Measurements from ENCODE around the gene PSMC2.
"Not testable (repeated sequence)": the region's sequence is repeated elsewhere in the genome, so short reads cannot be mapped to it uniquely, and the experiment has no call there.

Gene PSMC2

DNA sequence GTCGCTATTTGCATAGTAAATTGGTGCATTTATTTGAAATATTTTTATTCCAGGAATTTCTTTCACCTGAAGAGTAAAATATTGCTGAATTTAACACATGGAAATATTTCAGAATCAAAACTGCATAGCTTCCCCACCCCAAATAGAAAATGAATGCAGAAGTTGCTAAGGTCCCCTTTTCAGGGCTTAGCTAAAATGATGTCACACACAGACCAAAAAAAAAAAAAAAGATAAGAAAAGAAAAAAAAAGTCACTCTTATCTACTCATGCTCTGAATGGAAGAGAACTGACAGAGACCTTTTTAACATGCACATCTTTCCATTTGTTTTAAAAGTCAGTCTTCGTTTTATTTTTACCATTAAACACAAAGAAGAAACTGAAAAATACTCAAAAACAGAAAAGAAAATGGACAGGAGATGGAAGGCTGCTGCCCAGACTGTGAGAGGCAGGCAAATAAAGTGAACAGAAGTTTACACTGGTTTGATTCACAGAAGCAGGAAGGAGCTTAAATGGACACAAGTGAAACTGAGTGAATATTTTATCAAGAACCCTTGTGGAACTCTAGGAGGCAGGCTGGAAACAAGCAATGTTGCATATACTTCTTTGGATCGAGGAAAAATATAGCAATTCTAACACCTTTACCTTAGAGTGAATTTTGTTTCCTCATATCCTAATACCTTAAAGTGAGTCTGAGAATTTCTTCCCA is 32.0 kb downstream of the PSMC2 start:
- DNase-seq (ENCODE audit: low spot score): no peak

DNA sequence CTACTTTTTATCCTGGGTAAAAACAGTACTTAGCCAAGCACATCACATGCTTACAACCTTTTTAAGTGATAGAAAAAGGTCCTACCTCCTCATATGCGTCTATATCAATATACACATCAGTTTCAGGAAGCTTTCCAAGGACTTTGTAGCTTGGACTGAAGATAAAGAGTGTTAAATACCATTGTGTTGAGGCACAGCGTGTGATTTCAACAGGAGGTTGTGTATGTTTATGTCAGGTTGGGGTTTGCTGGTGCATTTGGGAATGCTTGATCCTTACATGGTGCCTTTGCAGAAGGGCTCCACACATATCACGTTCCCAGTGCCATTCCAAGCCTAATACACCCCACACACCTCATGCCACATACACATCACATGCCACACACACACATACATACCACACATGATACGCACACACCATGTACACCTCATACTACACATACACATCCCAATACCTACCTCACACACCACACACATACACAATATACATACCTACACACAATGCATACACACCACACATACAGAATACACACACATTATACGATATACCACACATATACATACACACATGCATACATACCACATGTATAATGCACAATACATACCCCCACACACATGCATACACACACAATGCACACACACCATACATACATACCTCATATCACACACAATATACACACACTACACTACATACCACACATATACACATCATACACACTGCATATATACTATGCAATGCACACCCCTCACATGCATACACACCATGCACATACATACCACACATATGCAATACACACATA is 33.1 kb downstream of the PSMC2 start:
- no peak for DNase-seq (ENCODE audit: low spot score)

DNA sequence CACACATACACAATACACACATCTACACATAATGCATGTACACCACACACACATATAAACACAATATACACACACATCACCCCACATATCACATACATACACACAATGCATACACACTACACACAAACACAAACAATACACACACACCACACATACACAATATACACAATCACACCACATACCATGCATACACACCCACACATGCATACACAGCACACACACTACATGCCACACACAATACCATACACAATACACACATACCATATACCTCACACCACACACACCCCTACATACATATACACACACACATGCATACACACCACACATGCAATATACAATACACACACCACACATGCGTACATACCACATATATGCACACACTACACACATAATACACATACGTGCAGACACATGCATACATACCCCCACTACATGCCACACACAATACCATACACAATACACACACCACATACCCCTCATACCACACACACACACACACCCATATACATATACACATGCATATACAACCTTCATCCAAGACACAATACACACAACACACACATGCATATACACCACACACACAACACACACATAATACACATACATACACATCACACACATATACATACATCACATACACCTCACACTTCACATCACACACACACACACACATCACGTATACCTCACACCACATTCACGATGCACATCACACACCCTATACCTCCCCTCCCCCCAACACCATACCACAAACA is 34.0 kb downstream of the PSMC2 start:
- DNase-seq (ENCODE audit: low spot score): no peak

GRCh38 chr7:103382032-103382402 is 34.6 kb downstream of the PSMC2 start:
- DNase-seq (ENCODE audit: low spot score): no peak

GRCh38 chr7:103387242-103387641 is 39.8 kb downstream of the PSMC2 start:
- no peak for DNase-seq (ENCODE audit: low spot score)

DNA sequence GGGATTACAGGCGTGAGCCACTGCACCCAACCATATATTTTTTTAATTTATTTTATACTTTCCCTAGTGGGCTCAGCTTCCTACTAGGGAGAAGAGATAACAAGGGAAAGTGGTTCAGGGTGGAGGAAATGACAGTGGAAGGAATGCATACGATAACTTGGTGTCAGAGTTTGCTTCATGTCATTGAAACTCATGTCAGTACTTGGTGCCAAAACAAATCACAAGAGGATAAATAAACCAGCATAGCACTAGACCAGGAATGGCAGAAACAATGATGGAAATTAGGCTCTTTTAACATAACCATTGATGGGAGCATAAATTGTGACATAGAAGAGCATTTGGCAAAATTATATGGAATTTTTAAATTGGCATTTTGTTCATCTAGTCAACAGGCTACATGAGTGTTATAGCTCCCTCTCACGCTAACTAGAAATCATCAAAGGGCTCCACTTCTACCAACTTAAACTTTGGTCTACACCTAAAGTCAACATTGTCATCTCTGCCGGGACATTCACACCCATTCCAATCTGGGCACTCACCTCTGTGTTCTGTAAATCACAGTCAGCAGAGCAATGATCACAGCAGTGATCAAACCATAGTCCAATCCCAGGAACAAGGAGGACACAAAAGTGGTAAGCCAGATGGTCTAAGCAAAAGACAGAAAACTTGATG is 41.2 kb downstream of the PSMC2 start:
- DNase-seq (ENCODE audit: low spot score): no peak

GRCh38 chr7:103389263-103389662 is 41.8 kb downstream of the PSMC2 start:
- DNase-seq (ENCODE audit: low spot score): no peak

- no peak for DNase-seq (ENCODE audit: low spot score)
These were observed 43.7 kb downstream of the PSMC2 start for GRCh38 chr7:103391150-103391549.

DNA sequence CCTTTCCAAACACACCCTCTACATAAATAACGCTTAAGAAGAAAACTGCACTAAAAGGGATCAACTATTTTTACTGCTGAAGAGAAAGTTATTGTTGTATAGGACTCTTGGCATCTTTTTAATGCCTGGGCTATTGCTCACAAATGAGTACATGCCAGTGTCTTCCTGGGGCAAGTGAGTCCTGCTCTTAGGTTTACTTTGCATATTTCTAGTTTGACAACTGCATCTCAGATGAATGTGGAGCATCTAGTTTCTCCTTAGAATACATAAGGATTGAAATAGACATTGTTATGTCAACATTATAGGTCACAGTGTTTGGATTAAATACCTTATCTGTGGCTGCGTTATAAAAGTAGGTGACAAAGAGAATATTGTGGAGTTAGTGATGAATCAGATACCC is 44.5 kb downstream of the PSMC2 start:
- no peak for DNase-seq (ENCODE audit: low spot score)

DNA sequence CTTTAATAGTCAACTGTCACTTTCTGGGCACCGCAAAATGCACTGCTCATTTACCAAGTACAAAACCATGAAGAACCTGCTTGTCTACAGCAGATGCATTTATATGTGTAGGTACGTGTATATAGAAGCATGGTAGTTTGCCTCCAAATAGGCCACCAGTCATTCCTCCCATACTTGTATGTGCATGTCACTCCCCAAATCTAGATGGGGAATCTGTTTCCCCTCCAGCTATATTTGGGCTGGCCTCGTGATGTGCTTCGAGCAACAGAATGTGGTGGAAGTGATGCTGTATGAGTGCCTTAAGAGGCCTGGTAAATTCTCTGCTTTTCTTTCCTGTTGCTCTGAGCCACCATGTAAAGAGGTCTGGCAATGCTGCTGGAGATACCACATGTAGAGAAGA is 47.1 kb downstream of the PSMC2 start:
- no peak for DNase-seq (ENCODE audit: low spot score)

GRCh38 chr7:103395071-103395470 is 47.6 kb downstream of the PSMC2 start:
- DNase-seq (ENCODE audit: low spot score): no peak

DNA sequence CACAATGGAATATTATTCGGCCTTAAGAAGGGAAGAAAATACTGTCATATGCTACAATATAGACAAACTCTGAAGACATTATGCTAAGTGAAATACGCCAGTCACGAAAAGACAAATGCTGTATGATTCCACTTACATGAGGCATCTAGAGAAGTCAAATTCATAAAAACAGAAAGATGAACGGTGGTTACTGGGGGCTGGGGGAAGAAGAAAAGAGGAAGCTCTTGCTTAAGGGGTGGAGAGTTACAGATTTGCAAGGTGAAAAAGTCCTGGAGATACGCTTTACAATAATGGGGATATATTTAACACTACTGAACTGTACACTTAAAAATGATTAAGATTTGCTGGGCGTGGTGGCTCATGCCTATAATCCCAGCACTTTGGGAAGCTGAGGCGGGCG is 49.0 kb downstream of the PSMC2 start:
- DNase-seq (ENCODE audit: low spot score): no peak

GRCh38 chr7:103398483-103399127 is 51.2 kb downstream of the PSMC2 start:
- DNase-seq (ENCODE audit: low spot score): no peak

DNA sequence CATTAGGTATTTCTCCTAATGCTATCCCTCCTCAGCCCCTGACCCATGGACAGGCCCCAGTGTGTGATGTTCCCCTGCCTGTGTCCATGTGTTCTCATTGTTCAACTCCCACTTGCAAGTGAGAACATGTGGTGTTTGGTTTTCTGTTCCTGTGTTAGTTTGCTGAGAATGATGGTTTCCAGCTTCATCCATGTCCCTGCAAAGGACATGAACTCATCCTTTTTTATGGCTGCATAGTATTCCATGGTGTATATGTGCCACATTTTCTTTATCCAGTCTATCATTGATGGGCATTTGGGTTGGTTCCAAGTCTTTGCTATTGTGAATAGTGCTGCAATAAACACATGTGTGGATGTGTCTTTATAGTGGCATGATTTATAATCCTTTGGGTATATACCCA is 52.2 kb downstream of the PSMC2 start:
- not testable (repeated sequence) for DNase-seq (ENCODE audit: low spot score)

DNA sequence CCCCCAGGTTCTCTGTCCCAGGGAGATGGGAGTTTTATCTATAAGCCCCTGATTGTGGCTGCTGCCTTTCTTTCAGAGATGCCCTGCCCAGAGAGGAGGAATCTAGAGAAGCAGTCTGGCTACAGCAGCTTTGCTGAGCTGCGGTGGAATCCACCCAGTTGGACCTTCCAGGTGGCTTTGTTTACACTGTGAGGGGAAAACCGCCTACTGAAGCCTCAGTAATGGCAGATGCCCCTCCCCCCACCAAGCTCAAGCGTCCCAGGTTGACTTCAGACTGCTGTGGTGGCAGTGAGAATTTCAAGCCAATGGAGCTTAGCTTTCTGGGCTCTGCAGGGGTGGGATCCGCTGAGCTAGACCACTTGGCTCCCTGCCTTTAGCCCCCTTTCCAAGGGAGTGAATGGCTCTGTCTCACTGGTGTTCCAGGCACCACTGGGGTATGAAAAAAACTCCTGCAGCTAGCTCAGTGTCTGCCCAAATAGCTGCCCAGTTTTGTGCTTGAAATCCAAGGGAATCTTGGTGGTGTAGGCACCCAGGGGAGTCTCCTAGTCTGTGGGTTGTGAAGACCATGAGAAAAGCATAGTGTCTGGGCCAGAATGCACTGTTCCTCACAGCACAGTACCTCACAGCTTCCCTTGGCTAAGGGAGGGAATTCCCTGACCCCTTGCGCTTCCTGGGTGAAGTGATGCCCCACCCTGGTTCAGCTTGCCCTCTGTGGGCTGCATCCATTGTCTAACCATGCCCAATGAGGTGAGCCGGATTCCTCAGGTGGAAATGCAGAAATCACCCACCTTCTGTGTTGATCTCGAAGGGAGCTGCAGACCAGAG is 58.6 kb downstream of the PSMC2 start:
- not testable (repeated sequence) for DNase-seq (ENCODE audit: low spot score)

DNA sequence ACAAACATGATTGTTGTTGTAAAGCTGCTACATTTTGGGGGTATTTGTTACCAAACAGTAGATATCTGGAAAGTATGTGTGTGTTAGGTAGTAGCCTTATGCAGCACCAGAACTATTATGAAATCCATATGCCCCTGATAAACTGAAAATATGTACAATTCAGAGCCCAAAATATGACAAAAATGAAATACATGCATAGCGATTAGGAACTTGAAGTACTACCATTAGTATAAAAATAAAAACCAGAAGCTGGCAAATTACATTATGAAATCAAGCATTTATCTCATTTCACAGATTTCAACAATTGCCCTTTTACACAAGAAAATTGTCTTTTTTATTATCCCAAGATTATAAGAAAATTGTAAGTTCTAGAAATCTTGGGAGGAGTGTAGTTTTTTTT is 64.7 kb downstream of the PSMC2 start:
- DNase-seq (ENCODE audit: low spot score): no peak

GRCh38 chr7:103413407-103413806 is 66.0 kb downstream of the PSMC2 start:
- no peak for DNase-seq (ENCODE audit: low spot score)

DNA sequence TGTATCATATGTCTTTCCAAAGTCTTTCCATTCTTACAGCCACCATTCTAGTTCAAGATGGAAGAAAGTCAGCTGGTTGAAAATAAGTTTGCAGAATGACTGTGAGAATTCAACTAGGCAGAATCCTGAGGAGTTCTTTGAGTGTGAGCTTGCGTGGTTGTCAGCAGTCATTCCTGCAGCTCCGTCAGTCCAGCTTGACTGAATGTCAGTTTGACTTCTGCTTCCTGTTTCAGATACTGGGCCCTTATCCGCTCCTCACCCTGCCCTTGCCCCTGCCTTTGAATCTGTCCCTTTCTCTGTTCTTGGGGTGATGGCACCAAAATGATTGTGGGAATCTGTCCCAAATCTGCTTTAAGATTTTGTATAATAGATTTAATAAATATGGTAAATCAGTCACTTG is 70.8 kb downstream of the PSMC2 start:
- DNase-seq (ENCODE audit: low spot score): no peak

All from globus pallidus (tissue), 1 donor.